ENCODE measurements around the gene C16orf46. TPM values are rescaled to one million over a fixed set of nuclear protein-coding genes. Genes with fewer than 3 reads are reported as not detected.

Gene C16orf46
- total and polyA plus RNA-seq, 2 experiments from 2014 or later = 1.0 to 1.9 TPM

DNA sequence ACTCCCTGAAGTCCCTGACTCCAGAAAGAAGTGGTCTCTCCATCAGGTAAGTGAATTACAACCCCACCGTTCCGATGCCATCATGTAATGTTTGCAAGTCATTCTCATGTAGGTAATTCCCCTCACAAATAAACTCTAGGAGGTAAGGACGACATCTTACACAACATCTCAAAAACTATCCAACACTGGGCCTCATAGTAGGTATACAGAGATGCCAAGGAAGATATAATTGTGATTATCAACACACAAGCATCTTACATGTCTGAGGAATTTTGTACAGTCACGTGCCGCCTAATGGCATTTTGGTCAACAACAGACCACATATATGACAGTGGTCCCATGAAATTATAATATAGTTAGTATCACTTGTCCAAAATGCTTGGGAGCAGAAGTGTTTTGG is 11.8 kb upstream of the C16orf46 start:
- H3K36me3 ChIP-seq (replicated peaks; ENCODE audit: insufficient read depth, low read depth) = no peaks in the 10 kb centered on the region
- H3K27ac ChIP-seq = no peak overlapping the region
- H2AFZ ChIP-seq = no peak overlapping the region
- WGBS (ENCODE audit: low lambda C conversion rate, missing lambda C conversion rate) = 100% methylated on average over 5 of the region's 5 CpGs
- H3K4me3 ChIP-seq = no peak overlapping the region
- no peaks in the 10 kb centered on the region for H3K9me2 ChIP-seq (replicated peaks; ENCODE audit: insufficient read depth)
- H3K27me3 ChIP-seq = no peaks in the 10 kb centered on the region
- H3K4me2 ChIP-seq = no peak overlapping the region
- no peaks in the 10 kb centered on the region for H3K4me1 ChIP-seq (ENCODE audit: insufficient read depth)
- H3K9me3 ChIP-seq (ENCODE audit: low read depth) = no peaks in the 10 kb centered on the region
- TF ChIP-seq, protein P1, sequence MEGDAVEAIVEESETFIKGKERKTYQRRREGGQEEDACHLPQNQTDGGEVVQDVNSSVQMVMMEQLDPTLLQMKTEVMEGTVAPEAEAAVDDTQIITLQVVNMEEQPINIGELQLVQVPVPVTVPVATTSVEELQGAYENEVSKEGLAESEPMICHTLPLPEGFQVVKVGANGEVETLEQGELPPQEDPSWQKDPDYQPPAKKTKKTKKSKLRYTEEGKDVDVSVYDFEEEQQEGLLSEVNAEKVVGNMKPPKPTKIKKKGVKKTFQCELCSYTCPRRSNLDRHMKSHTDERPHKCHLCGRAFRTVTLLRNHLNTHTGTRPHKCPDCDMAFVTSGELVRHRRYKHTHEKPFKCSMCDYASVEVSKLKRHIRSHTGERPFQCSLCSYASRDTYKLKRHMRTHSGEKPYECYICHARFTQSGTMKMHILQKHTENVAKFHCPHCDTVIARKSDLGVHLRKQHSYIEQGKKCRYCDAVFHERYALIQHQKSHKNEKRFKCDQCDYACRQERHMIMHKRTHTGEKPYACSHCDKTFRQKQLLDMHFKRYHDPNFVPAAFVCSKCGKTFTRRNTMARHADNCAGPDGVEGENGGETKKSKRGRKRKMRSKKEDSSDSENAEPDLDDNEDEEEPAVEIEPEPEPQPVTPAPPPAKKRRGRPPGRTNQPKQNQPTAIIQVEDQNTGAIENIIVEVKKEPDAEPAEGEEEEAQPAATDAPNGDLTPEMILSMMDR (IDR thresholded peaks at IDR 0.05; ENCODE audit: poor library complexity) = no peak
- no peak for TF ChIP-seq EZH2phosphoT487 (IDR thresholded peaks at IDR 0.05; ENCODE audit: low read depth, severe bottlenecking, unreplicated experiment)
- no peak for TF ChIP-seq EZH2 (IDR thresholded peaks at IDR 0.05; ENCODE audit: borderline replicate concordance)
- DNase-seq (ENCODE audit: low spot score) = no peak
- H4K20me1 ChIP-seq (ENCODE audit: insufficient read depth, poor library complexity, severe bottlenecking) = no peaks in the 10 kb centered on the region
- peaks cover 47% of the 10 kb centered on the region for H3K79me2 ChIP-seq

DNA sequence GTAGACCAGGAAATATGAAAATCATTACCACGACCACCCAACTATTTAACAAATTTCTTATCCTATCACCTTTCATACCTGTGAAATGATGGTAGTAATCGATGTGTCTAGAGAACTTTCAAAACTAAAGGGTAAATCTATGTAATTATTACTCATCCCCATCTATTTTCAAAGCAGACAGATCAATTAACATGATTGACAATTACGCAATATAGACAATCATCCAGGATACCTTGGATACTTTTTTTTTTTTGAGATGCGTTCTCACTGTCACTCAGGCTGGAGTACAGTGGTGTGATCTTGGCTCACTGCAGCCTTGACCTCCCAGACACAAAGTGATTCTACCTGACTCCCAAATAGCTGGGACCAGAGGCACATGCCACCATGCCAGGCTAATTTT is 4.0 kb upstream of the C16orf46 start:
- Histone ChIP-seq H3K27ac (no peak overlapping the region), H3K4me3 (no peak overlapping the region), H4K20me1 (ENCODE audit: insufficient read depth, poor library complexity, severe bottlenecking) (no peaks in the 10 kb centered on the region), H3K4me1 (ENCODE audit: insufficient read depth) (peaks cover 8% of the 10 kb centered on the region), H3K79me2 (no peaks in the 10 kb centered on the region), H3K9me3 (ENCODE audit: low read depth) (no peaks in the 10 kb centered on the region), H2AFZ (no peak overlapping the region), H3K4me2 (no peak overlapping the region), H3K9me2 (replicated peaks; ENCODE audit: insufficient read depth) (no peaks in the 10 kb centered on the region), H3K36me3 (replicated peaks; ENCODE audit: insufficient read depth, low read depth) (no peaks in the 10 kb centered on the region), H3K27me3 (no peaks in the 10 kb centered on the region)
- DNase-seq (ENCODE audit: low spot score) = no peak
- WGBS (ENCODE audit: low lambda C conversion rate, missing lambda C conversion rate) = 95% methylated on average over 4 of the region's 4 CpGs
- TF ChIP-seq, protein P1 (IDR thresholded peaks at IDR 0.05; ENCODE audit: poor library complexity) = no peak
- TF ChIP-seq EZH2 (IDR thresholded peaks at IDR 0.05; ENCODE audit: borderline replicate concordance) (no peak), EZH2phosphoT487 (IDR thresholded peaks at IDR 0.05; ENCODE audit: low read depth, severe bottlenecking, unreplicated experiment) (no peak)

DNA sequence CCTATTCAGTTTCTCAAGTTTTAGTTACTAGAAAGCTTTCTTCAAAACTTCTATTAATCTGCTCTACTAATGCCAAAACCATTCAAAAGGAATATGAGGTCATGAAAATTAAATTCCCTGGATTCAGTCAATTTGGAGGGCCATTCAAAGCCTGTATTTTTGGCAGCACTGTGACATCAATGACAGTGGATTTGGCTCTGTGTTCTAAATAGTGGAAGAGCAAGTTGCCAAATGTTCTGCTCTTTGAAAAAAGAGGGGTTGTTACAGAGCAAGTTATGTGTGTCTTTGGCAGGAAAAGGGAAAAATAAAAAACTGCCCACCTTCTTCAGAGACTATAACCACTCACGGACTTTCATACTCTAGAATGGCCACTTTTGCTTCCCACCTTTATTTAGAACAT is 3.2 kb upstream of the C16orf46 start:
- no peaks in the 10 kb centered on the region for H3K9me3 ChIP-seq (ENCODE audit: low read depth)
- H3K4me1 ChIP-seq (ENCODE audit: insufficient read depth) = peaks cover 8% of the 10 kb centered on the region
- no peaks in the 10 kb centered on the region for H4K20me1 ChIP-seq (ENCODE audit: insufficient read depth, poor library complexity, severe bottlenecking)
- H3K4me2 ChIP-seq = no peak overlapping the region
- H3K36me3 ChIP-seq (replicated peaks; ENCODE audit: insufficient read depth, low read depth) = no peaks in the 10 kb centered on the region
- no peaks in the 10 kb centered on the region for H3K9me2 ChIP-seq (replicated peaks; ENCODE audit: insufficient read depth)
- 88% methylated on average over 1 of the region's 1 CpG for WGBS (ENCODE audit: low lambda C conversion rate, missing lambda C conversion rate)
- no peak overlapping the region for H3K27ac ChIP-seq
- TF ChIP-seq EZH2 (IDR thresholded peaks at IDR 0.05; ENCODE audit: borderline replicate concordance) (no peak), EZH2phosphoT487 (IDR thresholded peaks at IDR 0.05; ENCODE audit: low read depth, severe bottlenecking, unreplicated experiment) (no peak)
- TF ChIP-seq, protein P1 (IDR thresholded peaks at IDR 0.05; ENCODE audit: poor library complexity) = no peak
- no peak for DNase-seq (ENCODE audit: low spot score)
- no peak overlapping the region for H2AFZ ChIP-seq
- H3K4me3 ChIP-seq = no peak overlapping the region
- H3K79me2 ChIP-seq = no peaks in the 10 kb centered on the region
- no peaks in the 10 kb centered on the region for H3K27me3 ChIP-seq
